Rectal smooth muscle tissue (tissue), 1 donor: ENCODE measurements around the gene KLHL6.
A peak's percentile ranks its signal among the peaks of the same experiment; 100 is the strongest.

Source experiments
- H3K27ac ChIP-seq: one replicate; pipeline ENCODE4 v1.7.0; 2013; ENCODE audit warnings: low read depth, low read length, inconsistent platforms
- H3K27me3 ChIP-seq: one replicate; pipeline ENCODE4 v1.7.0; 2013; ENCODE audit warnings: low read length; ENCODE audit not compliant: control insufficient read depth, insufficient read depth
- H3K36me3 ChIP-seq: one replicate; pipeline ENCODE4 v1.7.0; 2013; ENCODE audit warnings: low read length; ENCODE audit not compliant: control insufficient read depth, insufficient read depth
- H3K4me1 ChIP-seq: one replicate; pipeline ENCODE4 v1.7.0; 2013; ENCODE audit warnings: low read length; ENCODE audit not compliant: control insufficient read depth, insufficient read depth
- H3K4me3 ChIP-seq: one replicate; pipeline ENCODE4 v1.7.0; 2013; ENCODE audit warnings: low read length
- H3K9ac ChIP-seq: one replicate; pipeline ENCODE4 v1.7.0; 2013; ENCODE audit warnings: low read length

Gene KLHL6

DNA sequence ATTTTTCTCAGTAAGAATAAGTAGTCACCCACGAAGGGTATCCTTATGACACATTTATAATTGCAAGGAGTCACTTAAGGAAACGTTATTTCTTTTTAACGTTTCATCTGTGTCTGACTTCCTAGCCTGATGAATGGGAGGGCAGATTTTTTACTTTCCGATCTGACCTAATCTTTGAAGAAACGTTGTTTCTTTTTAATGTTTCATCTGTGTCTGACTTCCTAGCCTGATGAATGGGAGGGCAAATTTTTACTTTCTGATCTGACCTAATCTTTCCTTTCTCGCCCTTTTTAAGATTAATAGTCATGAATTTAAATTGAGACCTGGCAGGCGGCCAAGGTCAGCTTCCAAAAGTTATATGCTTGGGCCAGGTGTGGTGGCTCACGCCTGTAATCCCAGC lies 3.0 kb upstream of the KLHL6 start:
- Histone ChIP-seq H3K27me3 (no peaks in the 10 kb centered on the region), H3K4me3 (no peak overlapping the region), H3K27ac (no peak overlapping the region), H3K9ac (no peak overlapping the region), H3K4me1 (no peaks in the 10 kb centered on the region), H3K36me3 (no peaks in the 10 kb centered on the region)

DNA sequence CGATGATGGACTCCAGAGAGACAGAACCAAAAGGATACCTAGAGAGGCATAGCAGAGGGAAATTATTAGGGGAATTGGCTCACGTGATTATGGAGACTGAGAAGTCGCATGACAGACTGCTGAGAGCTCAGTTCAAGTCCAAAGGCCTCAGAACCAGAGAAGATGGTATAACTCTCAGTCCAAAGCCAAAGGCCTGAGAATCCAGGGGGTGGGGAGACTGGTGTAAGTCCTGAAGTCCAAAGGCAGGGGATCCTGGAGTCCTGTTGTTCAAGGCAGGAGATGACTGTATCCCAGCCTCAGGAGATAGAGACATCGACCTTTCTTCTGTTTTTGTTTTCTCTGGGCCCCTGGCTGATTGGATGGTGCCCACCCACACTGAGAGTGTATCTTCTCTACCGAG lies 1.2 kb upstream of the KLHL6 start:
- no peaks in the 10 kb centered on the region for H3K4me1 ChIP-seq
- H3K27ac ChIP-seq = no peak overlapping the region
- no peak overlapping the region for H3K4me3 ChIP-seq
- H3K27me3 ChIP-seq = no peaks in the 10 kb centered on the region
- no peak overlapping the region for H3K9ac ChIP-seq
- no peaks in the 10 kb centered on the region for H3K36me3 ChIP-seq

DNA sequence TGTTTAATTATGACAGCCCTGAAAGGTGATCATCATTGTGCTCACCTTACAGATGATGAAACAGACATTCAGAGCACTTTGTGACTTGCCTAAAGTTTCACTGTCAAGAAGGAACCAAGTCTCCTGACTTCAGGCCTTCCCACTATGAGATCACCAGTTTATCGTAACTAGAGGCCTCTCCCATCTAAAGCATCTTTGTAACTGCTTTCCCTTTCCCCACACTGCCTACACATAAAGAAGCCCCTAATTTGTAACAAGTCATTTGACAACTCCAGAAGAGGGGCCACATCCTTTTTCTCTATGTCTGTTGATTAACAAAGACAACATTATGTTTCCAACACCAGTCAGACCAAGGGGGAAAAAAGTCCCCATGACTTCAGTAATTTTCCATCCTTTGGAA lies 1.1 kb downstream of the KLHL6 start:
- Histone ChIP-seq H3K27me3 (no peaks in the 10 kb centered on the region), H3K27ac (no peak overlapping the region), H3K4me1 (no peaks in the 10 kb centered on the region), H3K36me3 (no peaks in the 10 kb centered on the region), H3K4me3 (peak overlapping the region; percentile 4), H3K9ac (no peak overlapping the region)

GRCh38 chr3:183553334-183554026 lies 2.0 kb downstream of the KLHL6 start:
- H3K36me3 ChIP-seq = no peaks in the 10 kb centered on the region
- H3K4me3 ChIP-seq = peak overlapping the region; percentile 6
- H3K27ac ChIP-seq = no peak overlapping the region
- H3K27me3 ChIP-seq = no peaks in the 10 kb centered on the region
- no peak overlapping the region for H3K9ac ChIP-seq
- no peaks in the 10 kb centered on the region for H3K4me1 ChIP-seq

- Histone ChIP-seq H3K27ac (no peak overlapping the region), H3K4me1 (no peaks in the 10 kb centered on the region), H3K27me3 (no peaks in the 10 kb centered on the region), H3K4me3 (no peak overlapping the region), H3K36me3 (no peaks in the 10 kb centered on the region), H3K9ac (no peak overlapping the region)
Measured at GRCh38 chr3:183551930-183552329, 3.6 kb downstream of the KLHL6 start.

DNA sequence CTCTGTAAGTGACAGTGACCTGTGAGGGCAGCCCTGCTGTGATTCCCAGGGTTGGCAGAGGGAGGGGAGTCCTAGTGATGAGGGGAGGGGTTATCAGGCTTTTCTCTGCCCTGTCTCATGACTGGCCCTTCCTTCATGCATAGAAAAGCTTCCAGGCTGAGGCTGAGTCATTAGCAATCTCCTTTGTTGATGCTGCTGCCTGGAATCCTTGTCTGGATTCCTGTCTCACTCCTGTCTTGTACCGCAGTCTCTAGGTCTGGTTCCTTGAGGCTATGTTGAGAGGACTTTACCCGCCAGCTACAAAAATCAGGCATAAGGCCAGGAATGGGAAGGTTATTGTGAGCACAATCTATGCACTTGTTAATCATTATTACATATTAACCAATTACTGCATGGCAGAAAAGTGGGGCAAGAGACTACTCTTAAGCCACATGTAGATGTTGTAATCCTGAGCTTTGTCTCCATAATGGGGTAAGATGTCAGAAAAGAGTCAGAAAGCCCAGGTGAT lies 7.2 kb downstream of the KLHL6 start:
- Histone ChIP-seq H3K4me3 (no peak overlapping the region), H3K4me1 (no peaks in the 10 kb centered on the region), H3K36me3 (no peaks in the 10 kb centered on the region), H3K27me3 (no peaks in the 10 kb centered on the region), H3K9ac (no peak overlapping the region), H3K27ac (no peak overlapping the region)

DNA sequence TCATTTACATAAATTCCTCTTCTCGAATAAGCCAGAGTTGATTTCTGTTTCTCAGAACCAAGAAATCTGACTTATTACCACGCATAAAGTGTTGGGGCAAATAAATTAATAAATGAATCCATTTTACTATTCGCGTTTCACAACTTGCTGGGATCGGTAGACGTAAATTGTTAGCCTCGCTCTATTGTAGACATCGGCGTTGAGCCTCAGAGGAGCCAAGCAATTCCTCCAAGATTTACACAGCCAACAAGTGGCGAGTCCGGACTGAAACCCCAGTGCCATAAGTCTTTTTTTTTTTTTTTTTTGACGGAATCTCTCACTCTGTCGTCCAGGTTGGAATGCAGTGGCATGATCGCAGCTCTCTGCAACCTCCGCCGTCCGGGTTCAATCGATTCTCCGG lies 8.9 kb downstream of the KLHL6 start:
- H3K9ac ChIP-seq = no peak overlapping the region
- H3K4me1 ChIP-seq = no peaks in the 10 kb centered on the region
- H3K27me3 ChIP-seq = no peaks in the 10 kb centered on the region
- no peak overlapping the region for H3K4me3 ChIP-seq
- no peak overlapping the region for H3K27ac ChIP-seq
- no peaks in the 10 kb centered on the region for H3K36me3 ChIP-seq

GRCh38 chr3:183545708-183546107 lies 9.8 kb downstream of the KLHL6 start:
- Histone ChIP-seq H3K4me3 (no peak overlapping the region), H3K27me3 (no peaks in the 10 kb centered on the region), H3K4me1 (no peaks in the 10 kb centered on the region), H3K36me3 (no peaks in the 10 kb centered on the region), H3K9ac (no peak overlapping the region), H3K27ac (no peak overlapping the region)

DNA sequence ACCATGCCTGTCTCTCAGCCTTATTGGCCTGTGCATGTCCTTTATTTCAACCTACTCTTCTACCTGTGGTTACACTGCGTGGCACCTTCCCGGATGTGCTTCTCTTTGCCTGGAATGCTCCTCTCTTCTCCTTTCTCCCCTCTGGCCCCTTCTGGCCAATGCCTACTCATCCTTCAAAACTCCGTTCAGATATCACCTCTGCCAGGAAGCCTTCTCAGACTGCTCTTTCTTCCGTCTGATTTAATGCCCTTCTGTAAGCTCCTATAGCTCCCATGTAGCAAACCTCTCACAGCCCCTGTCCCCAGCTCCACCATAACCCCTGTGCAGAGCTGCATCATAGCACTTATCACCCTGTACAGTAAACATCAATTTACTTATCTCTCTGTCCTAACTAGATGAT lies 13.2 kb downstream of the KLHL6 start:
- no peaks in the 10 kb centered on the region for H3K27me3 ChIP-seq
- H3K27ac ChIP-seq = no peak overlapping the region
- H3K4me3 ChIP-seq = no peak overlapping the region
- no peaks in the 10 kb centered on the region for H3K36me3 ChIP-seq
- H3K9ac ChIP-seq = no peak overlapping the region
- H3K4me1 ChIP-seq = no peaks in the 10 kb centered on the region

- Histone ChIP-seq H3K9ac (no peak overlapping the region), H3K4me3 (no peak overlapping the region), H3K4me1 (no peaks in the 10 kb centered on the region), H3K27ac (no peak overlapping the region), H3K36me3 (no peaks in the 10 kb centered on the region), H3K27me3 (no peaks in the 10 kb centered on the region)
Measured at GRCh38 chr3:183541738-183542137, 13.8 kb downstream of the KLHL6 start.

DNA sequence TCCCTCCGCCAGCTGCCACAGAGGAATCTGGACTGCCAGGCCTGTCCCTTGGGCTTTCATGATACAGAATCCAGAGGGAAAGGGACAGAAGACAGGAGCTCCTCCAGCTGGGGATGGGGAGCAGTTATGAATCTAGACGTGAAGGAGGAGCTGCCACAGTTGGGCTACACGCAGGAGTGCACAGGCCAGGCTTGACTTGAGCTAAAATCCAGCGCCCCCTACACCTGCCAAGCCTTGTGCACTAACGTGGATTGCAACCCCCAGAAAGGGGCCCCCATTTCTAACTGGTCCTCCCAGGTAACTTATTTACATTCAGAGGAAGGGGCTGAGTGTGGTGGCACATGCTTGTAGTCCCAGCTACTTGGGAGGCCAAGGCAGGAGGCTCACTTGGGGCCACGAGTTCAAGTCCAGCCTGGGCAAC lies 14.3 kb downstream of the KLHL6 start:
- Histone ChIP-seq H3K4me3 (no peak overlapping the region), H3K9ac (no peak overlapping the region), H3K27me3 (no peaks in the 10 kb centered on the region), H3K4me1 (no peaks in the 10 kb centered on the region), H3K36me3 (no peaks in the 10 kb centered on the region), H3K27ac (no peak overlapping the region)

DNA sequence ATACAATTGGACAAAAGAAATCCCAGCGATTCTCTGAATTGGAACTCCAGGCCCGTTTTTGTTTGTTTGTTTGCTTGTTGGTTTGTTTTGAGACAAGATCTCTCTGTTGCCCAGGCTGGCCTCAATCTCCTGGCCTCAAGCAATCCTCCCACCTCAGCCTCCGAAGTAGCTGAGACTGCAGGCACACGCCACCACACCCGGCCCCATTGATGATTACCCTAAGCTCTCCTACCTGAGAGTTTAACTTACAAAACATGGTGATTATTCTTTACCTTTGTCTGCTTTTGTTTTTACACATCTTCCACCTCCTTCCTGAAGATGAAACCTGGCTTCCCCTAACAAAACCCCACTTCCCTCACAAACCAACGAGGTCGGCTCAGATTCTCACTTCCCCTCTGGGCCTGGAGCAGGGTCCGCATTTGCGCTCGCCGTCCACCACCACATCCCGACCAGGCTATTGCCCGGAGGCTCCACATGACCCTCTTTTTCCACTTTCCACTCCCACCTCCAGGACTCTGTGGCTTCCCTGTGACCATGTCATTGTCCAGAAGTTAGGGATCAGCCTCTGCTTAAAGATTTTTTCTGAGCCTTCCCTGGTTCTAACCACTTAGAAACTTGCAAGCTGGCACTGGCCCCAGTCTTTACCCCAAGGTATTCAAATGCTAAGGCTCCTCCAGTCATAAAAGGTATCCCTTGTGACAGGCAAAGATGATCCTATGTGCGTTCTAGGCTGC lies 14.8 kb downstream of the KLHL6 start:
- Histone ChIP-seq H3K36me3 (no peaks in the 10 kb centered on the region), H3K9ac (no peak overlapping the region), H3K27me3 (no peaks in the 10 kb centered on the region), H3K27ac (no peak overlapping the region), H3K4me3 (no peak overlapping the region), H3K4me1 (no peaks in the 10 kb centered on the region)

GRCh38 chr3:183539811-183540210 lies 15.7 kb downstream of the KLHL6 start:
- Histone ChIP-seq H3K9ac (no peak overlapping the region), H3K27me3 (no peaks in the 10 kb centered on the region), H3K27ac (no peak overlapping the region), H3K4me1 (no peaks in the 10 kb centered on the region), H3K4me3 (no peak overlapping the region), H3K36me3 (no peaks in the 10 kb centered on the region)
